Measurements from ENCODE around the gene CCDC14.
"Not testable (repeated sequence)": the region's sequence is repeated elsewhere in the genome, so short reads cannot be mapped to it uniquely, and the experiment has no call there.

CCDC14 gene

GRCh38 chr3:123899300-123899865, 61.6 kb downstream of the CCDC14 start:
- no peak for DNase-seq

- DNase-seq: no peak
Measured at GRCh38 chr3:123893012-123893411, 68.0 kb downstream of the CCDC14 start.

DNA sequence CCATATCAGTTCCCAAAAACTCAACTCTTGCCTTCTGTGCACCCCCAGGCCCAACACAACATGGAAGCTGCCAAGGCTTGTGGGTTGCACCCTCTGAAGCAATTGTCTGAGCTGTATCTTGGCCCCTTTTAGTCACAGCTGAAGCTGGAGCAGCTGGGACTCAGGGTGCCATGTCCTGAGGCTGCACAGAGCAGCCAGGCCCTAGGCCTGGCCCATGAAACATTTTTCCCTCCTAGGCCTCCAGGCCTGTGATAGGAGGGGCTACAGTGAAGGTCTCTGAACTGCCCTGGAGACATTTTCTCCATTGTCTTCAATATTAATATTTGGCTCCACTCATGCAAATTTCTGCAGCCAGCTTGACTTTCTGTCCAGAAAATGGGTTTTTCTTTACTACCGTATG, 68.8 kb downstream of the CCDC14 start:
- no peak for DNase-seq

DNA sequence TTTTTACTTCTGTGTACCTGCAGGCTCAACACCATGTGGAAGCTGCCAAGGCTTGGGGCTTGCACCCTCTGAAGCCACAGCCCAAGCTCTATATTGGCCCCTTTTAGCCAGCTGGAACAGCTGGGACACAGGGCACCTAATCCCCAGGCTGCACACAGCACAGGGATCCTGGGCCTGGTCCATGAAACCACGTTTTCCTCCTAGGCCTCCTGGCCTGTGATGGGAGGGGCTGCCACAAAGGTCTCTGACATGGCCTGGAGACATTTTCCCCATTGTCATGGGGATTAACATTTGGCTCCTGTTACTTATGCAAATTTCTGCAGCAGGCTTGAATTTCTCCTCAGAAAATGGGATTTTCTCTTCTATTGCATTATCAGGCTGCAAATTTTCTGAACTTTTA, 70.0 kb downstream of the CCDC14 start:
- DNase-seq: not testable (repeated sequence)

DNA sequence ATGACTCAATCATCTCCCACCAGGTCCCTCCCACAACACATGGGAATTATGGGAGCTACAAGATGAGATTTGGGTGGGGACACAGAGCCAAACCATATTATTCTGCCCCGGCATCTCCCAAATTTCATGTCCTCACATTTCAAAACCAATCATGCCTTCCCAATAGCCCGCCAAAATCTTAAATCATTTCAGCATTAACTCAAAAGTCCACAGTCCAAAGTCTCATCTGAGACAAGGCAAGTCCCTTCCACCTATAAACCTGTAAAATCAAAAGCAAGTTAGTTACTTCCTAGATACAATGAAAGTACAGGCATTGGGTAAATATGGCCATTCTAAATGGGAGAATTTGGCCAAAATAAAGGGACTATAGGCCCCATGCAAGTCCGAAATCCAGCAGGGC, 70.9 kb downstream of the CCDC14 start:
- not testable (repeated sequence) for DNase-seq

DNA sequence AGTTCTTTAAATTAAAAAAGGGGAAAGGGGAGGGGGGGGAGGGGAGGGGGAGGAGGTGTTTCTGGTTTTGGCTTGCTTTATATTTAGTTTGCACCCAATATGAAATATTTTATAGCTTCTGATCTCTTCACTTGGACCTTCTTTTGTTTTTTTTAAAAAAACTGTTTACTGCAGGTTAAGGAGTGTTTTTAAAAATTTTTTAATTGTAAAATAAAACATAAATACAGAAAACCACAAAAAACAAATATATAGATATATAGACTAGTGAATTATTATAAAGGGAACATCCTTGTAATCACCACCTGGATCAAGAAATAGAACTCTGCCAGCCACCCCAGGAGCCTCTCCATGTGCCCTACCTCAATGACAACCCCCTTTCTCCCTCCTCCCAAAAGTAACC, 76.0 kb downstream of the CCDC14 start:
- no peak for DNase-seq

DNA sequence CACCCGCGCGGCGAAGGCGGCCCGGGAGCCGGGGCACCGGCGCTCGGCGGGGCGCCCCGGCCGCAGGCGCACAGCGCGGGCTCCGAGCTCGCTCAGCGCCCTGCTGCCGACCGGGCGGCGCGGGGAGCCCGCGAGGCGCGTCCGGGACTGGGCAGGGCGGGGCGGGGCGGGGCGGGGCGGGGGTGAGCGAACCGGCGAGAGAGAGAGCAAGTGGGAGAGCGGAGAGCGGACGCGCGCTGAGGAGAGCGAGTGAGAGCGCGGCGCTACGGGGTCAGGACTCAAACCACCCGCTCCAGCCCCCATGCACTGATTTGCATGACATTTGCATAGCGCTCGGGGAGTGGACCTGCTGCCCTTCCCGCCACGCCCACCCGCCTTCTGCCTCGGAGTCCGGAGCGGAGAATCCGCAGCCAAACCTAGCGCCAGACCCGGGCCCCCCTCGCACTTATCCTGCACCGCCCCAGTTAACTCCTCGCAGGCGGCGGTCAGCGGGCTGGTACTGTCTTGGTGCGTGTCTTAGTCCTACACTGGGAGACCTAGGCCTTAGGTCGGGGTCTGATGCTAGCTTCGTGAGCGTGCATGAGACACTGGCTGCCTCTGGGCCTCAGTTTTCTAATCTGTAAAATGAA, 76.7 kb downstream of the CCDC14 start, which contains the start of gene MYLK:
Gene MYLK (minus strand): TSS at position 130 of the 629 bp plus-strand sequence. CDS start 90,491 bp downstream, outside the sequence.
- DNase-seq: peak; percentile 85

- DNase-seq: no peak
Measured at GRCh38 chr3:123883701-123884202, 77.3 kb downstream of the CCDC14 start.

GRCh38 chr3:123883111-123883510, 77.9 kb downstream of the CCDC14 start:
- no peak for DNase-seq

- DNase-seq: no peak
Measured at GRCh38 chr3:123881771-123882170, 79.3 kb downstream of the CCDC14 start.

DNA sequence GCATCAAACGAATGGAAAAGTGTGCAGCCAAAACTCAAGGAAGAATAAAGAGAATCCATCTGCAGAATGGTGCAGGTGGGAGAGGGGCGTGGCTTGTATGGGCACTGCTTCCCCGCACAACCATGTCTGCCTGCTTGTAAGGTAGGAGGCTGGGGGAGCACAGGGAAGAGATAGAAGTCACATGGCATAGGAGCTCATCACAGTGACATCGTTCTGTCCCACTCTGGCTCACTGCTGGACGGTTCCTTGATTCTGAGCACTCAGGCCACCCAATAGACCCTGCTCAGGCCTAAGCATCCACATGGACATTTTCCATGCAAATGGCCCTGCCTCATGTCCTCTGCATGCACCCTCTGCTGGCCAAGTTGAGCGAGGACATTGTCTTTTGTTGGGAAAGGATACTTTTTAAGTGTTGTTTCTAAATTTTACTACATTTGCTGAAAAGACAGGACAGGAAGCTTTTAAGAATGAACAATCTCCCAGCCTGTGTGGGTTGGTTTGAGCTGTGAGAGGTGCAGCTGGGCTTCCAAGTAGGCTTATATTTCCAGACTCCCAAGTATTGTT, 79.9 kb downstream of the CCDC14 start:
- no peak for DNase-seq

DNA sequence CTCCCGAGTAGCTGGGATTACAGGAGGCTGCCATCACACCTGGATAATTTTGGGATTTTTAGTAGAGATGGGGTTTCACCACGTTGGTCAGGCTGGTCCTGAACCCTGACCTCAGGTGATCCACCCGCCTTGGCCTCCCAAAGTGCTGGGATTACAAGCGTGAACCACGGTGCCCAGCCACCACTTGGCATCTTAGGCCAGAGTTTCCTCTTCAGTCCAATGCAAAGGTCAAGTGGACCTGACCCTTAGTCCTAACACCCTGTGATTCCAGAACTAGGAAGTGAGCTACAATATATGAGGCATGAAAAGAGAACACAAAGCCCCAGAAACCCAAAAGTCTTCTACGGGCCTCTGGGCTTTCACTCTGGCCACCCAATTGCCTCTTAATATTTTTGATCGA, 82.2 kb downstream of the CCDC14 start:
- no peak for DNase-seq

GRCh38 chr3:123877965-123878364, 83.1 kb downstream of the CCDC14 start:
- DNase-seq: no peak

GRCh38 chr3:123877466-123877865, 83.6 kb downstream of the CCDC14 start:
- no peak for DNase-seq

- no peak for DNase-seq
Measured at GRCh38 chr3:123876858-123877257, 84.2 kb downstream of the CCDC14 start.

DNA sequence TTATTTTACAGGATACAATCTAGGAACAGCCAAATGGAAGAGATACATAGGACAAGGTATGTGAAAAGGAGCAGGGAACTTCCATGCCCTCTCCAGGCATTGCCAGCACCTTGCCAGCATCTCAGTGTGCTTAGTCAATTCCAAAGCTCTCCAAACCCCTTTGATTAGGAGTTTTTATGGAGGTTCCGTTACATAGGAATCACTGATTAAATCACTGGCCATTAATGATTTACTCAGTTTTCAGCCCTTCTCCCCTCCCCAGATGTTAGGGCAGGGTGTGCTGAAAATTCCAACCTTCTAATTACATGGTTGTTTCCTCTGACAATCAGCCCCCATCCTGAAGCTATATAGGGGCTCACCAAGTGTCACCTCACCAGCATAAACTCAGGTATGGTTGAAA, 88.4 kb downstream of the CCDC14 start:
- DNase-seq: no peak

GRCh38 chr3:123871946-123872345, 89.1 kb downstream of the CCDC14 start:
- DNase-seq: no peak

GRCh38 chr3:123870033-123870432, 91.0 kb downstream of the CCDC14 start:
- no peak for DNase-seq

- DNase-seq: no peak
Measured at GRCh38 chr3:123869165-123869564, 91.9 kb downstream of the CCDC14 start.

- no peak for DNase-seq
Measured at GRCh38 chr3:123864706-123865105, 96.3 kb downstream of the CCDC14 start.

Measured in NCI-H510A (cell line).